HEK293 (cell line): Measurements from ENCODE around the gene TBC1D4.

Experiments used
- CTCF ChIA-PET: fragments of 350-600 bp; formaldehyde crosslinking; extraction: SDS; loops from one replicate; lab custom pipeline; 2021; ENCODE audit warnings: antibody characterized with exemption; lab: Yijun Ruan, JAX
- POLR2A ChIA-PET: fragments of 300-600 bp; formaldehyde crosslinking; extraction: SDS; loops from one replicate; lab custom pipeline; 2020; ENCODE audit warnings: antibody characterized with exemption, inconsistent platforms; lab: Yijun Ruan, JAX
- H3K27ac ChIP-seq: fragments of 200-500 bp; sonication (Bioruptor generic); 2 replicates; pipeline ENCODE4 v1.5.1; 2014; ENCODE audit warnings: low read depth, low read length, control low read depth, inconsistent platforms; ENCODE audit errors: extremely low read depth
- H3K36me3 ChIP-seq, 2 experiments: fragments of 200-500 bp in 1 of 2; sonication (Bioruptor generic) in 1 of 2; 1 replicate in 1 of 2; 2 replicates in 1 of 2; pipeline ENCODE4 v1.5.1; 2014 to 2017; ENCODE audit warnings: inconsistent platforms in 2 of 2, low read length in 2 of 2; ENCODE audit not compliant: control insufficient read depth in 2 of 2, insufficient read depth in 1 of 2
- H3K4me1 ChIP-seq: fragments of 200-500 bp; sonication (Bioruptor generic); 2 replicates; pipeline ENCODE4 v1.5.1; 2014; ENCODE audit warnings: mild to moderate bottlenecking, low read length, inconsistent platforms; ENCODE audit not compliant: control insufficient read depth, insufficient read depth
- H3K4me3 ChIP-seq: 2 replicates; pipeline ENCODE4 v1.5.1; 2011; ENCODE audit warnings: low read depth, mild to moderate bottlenecking, control low read depth, low read length, moderate library complexity
- H3K9me3 ChIP-seq: fragments of 200-500 bp; sonication (Bioruptor generic); 2 replicates; pipeline ENCODE4 v1.5.1; 2014; ENCODE audit warnings: low read depth, low read length, inconsistent platforms; ENCODE audit not compliant: control insufficient read depth, insufficient read depth
- BCL11B ChIP-seq: fragments of 450-650 bp; formaldehyde crosslinking; IDR thresholded peaks from 2 replicates; pipeline ENCODE4 v1.5.1; 2016; ENCODE audit warnings: low read depth, missing biosample characterization, missing genetic modification characterization
- BCL6B ChIP-seq: fragments of 450-650 bp; formaldehyde crosslinking; IDR thresholded peaks from 2 replicates; pipeline ENCODE4 v1.5.1; 2017; ENCODE audit warnings: missing biosample characterization, missing genetic modification characterization
- KLF8 ChIP-seq: fragments of 450-650 bp; formaldehyde crosslinking; IDR thresholded peaks from 2 replicates; pipeline ENCODE4 v1.5.1; 2016; ENCODE audit warnings: missing biosample characterization, missing genetic modification characterization
- PRDM2 ChIP-seq: fragments of 450-650 bp; formaldehyde crosslinking; IDR thresholded peaks from 2 replicates; pipeline ENCODE4 v1.5.1; 2016; ENCODE audit warnings: missing biosample characterization, missing genetic modification characterization, borderline replicate concordance
- RBAK ChIP-seq: fragments of 450-650 bp; formaldehyde crosslinking; IDR thresholded peaks from 2 replicates; pipeline ENCODE4 v1.5.1; 2016; ENCODE audit warnings: missing biosample characterization, missing genetic modification characterization
- REPIN1 ChIP-seq: fragments of 450-650 bp; formaldehyde crosslinking; IDR thresholded peaks from 2 replicates; pipeline ENCODE4 v1.5.1; 2017; ENCODE audit warnings: missing biosample characterization, missing genetic modification characterization, low read depth
- SCRT2 ChIP-seq: fragments of 450-650 bp; formaldehyde crosslinking; IDR thresholded peaks from 2 replicates; pipeline ENCODE4 v1.5.1; 2016; ENCODE audit warnings: missing biosample characterization, missing genetic modification characterization
- SETDB1 ChIP-seq: IDR thresholded peaks from one replicate; pipeline ENCODE4 v1.6.1; 2017; ENCODE audit warnings: mild to moderate bottlenecking, low read length, moderate library complexity, mixed read lengths; ENCODE audit not compliant: insufficient read length
- ZBTB17 ChIP-seq: fragments of 450-650 bp; formaldehyde crosslinking; IDR thresholded peaks from 2 replicates; pipeline ENCODE4 v1.5.1; 2016; ENCODE audit warnings: missing biosample characterization, missing genetic modification characterization
- ZNF10 ChIP-seq: fragments of 450-650 bp; formaldehyde crosslinking; IDR thresholded peaks from 2 replicates; pipeline ENCODE4 v1.5.1; 2017; ENCODE audit warnings: missing biosample characterization, missing genetic modification characterization
- ZNF221 ChIP-seq: fragments of 450-650 bp; formaldehyde crosslinking; IDR thresholded peaks from 2 replicates; pipeline ENCODE4 v1.5.1; 2017; ENCODE audit warnings: missing biosample characterization, missing genetic modification characterization, borderline replicate concordance
- ZNF23 ChIP-seq: fragments of 450-650 bp; formaldehyde crosslinking; IDR thresholded peaks from 2 replicates; pipeline ENCODE4 v1.5.1; 2016; ENCODE audit warnings: missing biosample characterization, missing genetic modification characterization, borderline replicate concordance
- ZNF239 ChIP-seq: fragments of 450-650 bp; formaldehyde crosslinking; IDR thresholded peaks from 2 replicates; pipeline ENCODE4 v1.5.1; 2016; ENCODE audit warnings: missing biosample characterization, missing genetic modification characterization
- ZNF26 ChIP-seq: fragments of 450-650 bp; formaldehyde crosslinking; IDR thresholded peaks from 2 replicates; pipeline ENCODE4 v1.5.1; 2016; ENCODE audit warnings: missing biosample characterization, missing genetic modification characterization
- ZNF362 ChIP-seq: fragments of 450-650 bp; formaldehyde crosslinking; IDR thresholded peaks from 2 replicates; pipeline ENCODE4 v1.5.1; 2016; ENCODE audit warnings: missing biosample characterization, missing genetic modification characterization
- ZNF366 ChIP-seq: fragments of 450-650 bp; formaldehyde crosslinking; conservative IDR thresholded peaks from 2 replicates; pipeline ENCODE4 v1.5.1; 2016; ENCODE audit warnings: missing biosample characterization, missing genetic modification characterization
- ZNF394 ChIP-seq: fragments of 450-650 bp; formaldehyde crosslinking; IDR thresholded peaks from 2 replicates; pipeline ENCODE4 v1.5.1; 2016; ENCODE audit warnings: missing biosample characterization, missing genetic modification characterization, mild to moderate bottlenecking, moderate library complexity, borderline replicate concordance
- ZNF510 ChIP-seq: fragments of 450-650 bp; formaldehyde crosslinking; IDR thresholded peaks from 2 replicates; pipeline ENCODE4 v1.5.1; 2018; ENCODE audit warnings: mild to moderate bottlenecking, missing genetic modification characterization, missing biosample characterization; ENCODE audit not compliant: insufficient replicate concordance
- ZNF513 ChIP-seq: fragments of 450-650 bp; IDR thresholded peaks from 2 replicates; pipeline ENCODE4 v1.5.1; 2018; ENCODE audit warnings: missing biosample characterization, missing genetic modification characterization
- ZNF544 ChIP-seq: fragments of 450-650 bp; formaldehyde crosslinking; IDR thresholded peaks from 2 replicates; pipeline ENCODE4 v1.5.0; 2017; ENCODE audit warnings: missing biosample characterization, missing genetic modification characterization
- ZNF585B ChIP-seq: fragments of 450-650 bp; formaldehyde crosslinking; IDR thresholded peaks from 2 replicates; pipeline ENCODE4 v1.5.1; 2016; ENCODE audit warnings: missing biosample characterization, missing genetic modification characterization
- ZNF704 ChIP-seq: fragments of 450-650 bp; formaldehyde crosslinking; IDR thresholded peaks from 2 replicates; pipeline ENCODE4 v1.5.1; 2016; ENCODE audit warnings: missing biosample characterization, missing genetic modification characterization
- ZNF776 ChIP-seq: fragments of 450-650 bp; formaldehyde crosslinking; IDR thresholded peaks from 2 replicates; pipeline ENCODE4 v1.5.0; 2017; ENCODE audit warnings: missing biosample characterization, missing genetic modification characterization, borderline replicate concordance

The TBC1D4 gene

GRCh38 chr13:75505327-75505726 lies 23.4 kb upstream of the TBC1D4 start (continued):
- TF ChIP-seq PRDM2 (tag by site-specific recombination): no peak
- TF ChIP-seq ZNF26 (tag by site-specific recombination): no peak
- TF ChIP-seq ZNF366: no peak
- no peak for TF ChIP-seq ZNF221 (tag by site-specific recombination)
- no peak for TF ChIP-seq SETDB1
- TF ChIP-seq KLF8 (tag by site-specific recombination): no peak
- TF ChIP-seq ZNF513 (tag by site-specific recombination): no peak

GRCh38 chr13:75495938-75496337 lies 14.0 kb upstream of the TBC1D4 start:
- Histone ChIP-seq H3K27ac (no peak overlapping the region), H3K4me3 (no peak overlapping the region), H3K9me3 (no peaks in the 10 kb centered on the region), H3K36me3 (no peaks in the 10 kb centered on the region), H3K4me1 (no peaks in the 10 kb centered on the region)
- no peak for TF ChIP-seq RBAK (tag by site-specific recombination)
- TF ChIP-seq ZBTB17 (tag by site-specific recombination): no peak
- no peak for TF ChIP-seq REPIN1 (tag by site-specific recombination)
- TF ChIP-seq BCL6B: no peak
- TF ChIP-seq ZNF362 (tag by site-specific recombination): no peak
- no peak for TF ChIP-seq ZNF776 (tag by site-specific recombination)
- TF ChIP-seq ZNF510 (tag by site-specific recombination): no peak
- no peak for TF ChIP-seq ZNF585B (tag by site-specific recombination)
- TF ChIP-seq ZNF394 (tag by site-specific recombination): no peak
- no peak for TF ChIP-seq ZNF23 (tag by site-specific recombination)
- TF ChIP-seq ZNF704 (tag by site-specific recombination): no peak
- TF ChIP-seq ZNF239: no peak
- no peak for TF ChIP-seq SCRT2
- no peak for TF ChIP-seq ZNF544 (tag by site-specific recombination)
- TF ChIP-seq BCL11B (tag by site-specific recombination): no peak
- no peak for TF ChIP-seq ZNF10 (tag by site-specific recombination)
- ChIA-PET POLR2A (no interaction called here), CTCF (no interaction called here)
